ENCODE data around the gene GTF3C6. TPM values are rescaled to one million over a fixed set of nuclear protein-coding genes. Genes with fewer than 3 reads are reported as not detected.

Gene GTF3C6, protein sequence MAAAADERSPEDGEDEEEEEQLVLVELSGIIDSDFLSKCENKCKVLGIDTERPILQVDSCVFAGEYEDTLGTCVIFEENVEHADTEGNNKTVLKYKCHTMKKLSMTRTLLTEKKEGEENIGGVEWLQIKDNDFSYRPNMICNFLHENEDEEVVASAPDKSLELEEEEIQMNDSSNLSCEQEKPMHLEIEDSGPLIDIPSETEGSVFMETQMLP
- total RNA-seq: 54.5 and 59.5 TPM in 2 replicates

DNA sequence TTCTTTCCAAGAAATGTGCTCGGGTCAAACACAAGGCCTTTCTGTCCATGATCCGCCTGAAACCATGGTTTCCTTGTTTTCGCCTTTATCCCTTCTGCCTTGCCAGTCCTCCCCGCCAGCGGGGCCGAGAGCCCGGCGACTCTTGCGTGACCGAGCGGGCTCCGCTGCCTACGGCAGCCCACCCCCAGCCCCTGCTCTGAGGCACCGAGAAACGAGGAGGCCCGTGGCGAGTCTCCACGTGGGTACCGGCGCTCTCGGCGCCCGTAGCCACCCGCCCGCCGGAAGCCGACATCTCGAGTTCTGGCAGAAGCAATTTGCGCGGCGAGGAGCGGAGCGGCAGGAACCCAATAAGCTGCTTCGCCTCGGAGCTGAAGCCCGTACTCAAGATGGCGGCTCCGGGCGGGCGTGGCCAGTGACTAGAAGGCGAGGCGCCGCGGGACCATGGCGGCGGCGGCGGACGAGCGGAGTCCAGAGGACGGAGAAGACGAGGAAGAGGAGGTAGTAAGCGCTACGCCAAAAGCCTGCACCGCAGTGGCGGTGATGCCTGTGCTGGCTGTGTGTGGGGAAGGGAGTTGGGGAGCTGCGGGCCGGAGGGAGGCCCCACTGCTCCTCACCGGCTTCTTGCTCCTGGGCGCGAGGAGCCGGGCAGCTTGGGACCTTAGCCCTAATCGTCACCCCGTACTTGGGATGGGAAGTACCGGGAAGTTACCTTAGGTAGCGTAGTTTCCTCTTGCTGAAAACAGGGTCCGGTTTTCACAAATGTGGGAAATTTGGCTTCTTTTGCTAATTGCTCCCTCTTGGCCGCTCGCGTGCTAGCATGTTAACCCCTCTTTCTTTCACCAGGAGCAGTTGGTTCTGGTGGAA lies at the start of gene GTF3C6:
Gene GTF3C6, plus strand, starts transcription at position 378 of the 864 bp plus-strand sequence. Its CDS starts 64 bp downstream, at position 442.

Other genes with a start within 250 kb of the GTF3C6 start
- 17.1 and 18.5 TPM in 2 replicates for gene CDK19, start 143.2 kb upstream of the GTF3C6 start, total RNA-seq
- gene AMD1, start 83.9 kb upstream of the GTF3C6 start, total RNA-seq: 73.7 and 74.5 TPM in 2 replicates
- gene RPF2, start 23.3 kb downstream of the GTF3C6 start, total RNA-seq: 26.5 and 41.2 TPM in 2 replicates
- gene SLC16A10, start 128.8 kb downstream of the GTF3C6 start, total RNA-seq: 0.22 and 1.4 TPM in 2 replicates